Activated CD4-positive, alpha-beta T cell treated with anti-CD3 and anti-CD28 coated beads, Interleukin-2, amount 10 ng/mL, durations not matched to agents 24 days and 14 days (primary cell): Measurements from ENCODE around the gene PRAMEF4. TPM values are rescaled to one million over a fixed set of nuclear protein-coding genes. Genes with fewer than 3 reads are reported as not detected.

Source experiments
- total RNA-seq: library from RNA; stranded (reverse); gene quantifications from 2 replicates; pipeline ENCODE4 v1.2.3, GENCODE V29; 2022

The PRAMEF4 gene
- total RNA-seq, 1 donor from 2014 or later, result not detected

Other genes with a start within 250 kb of the PRAMEF4 start
- gene AADACL4, start 242.1 kb downstream of the PRAMEF4 start, total RNA-seq, result not detected in 2 replicates
- not detected in 2 replicates for gene AADACL3, start 170.1 kb downstream of the PRAMEF4 start, total RNA-seq
- gene CFAP107, start 140.0 kb downstream of the PRAMEF4 start, total RNA-seq, result not detected in 2 replicates
- not detected in 2 replicates for gene PRAMEF12, start 112.5 kb downstream of the PRAMEF4 start, total RNA-seq
- not detected in 2 replicates for gene PRAMEF1, start 94.8 kb downstream of the PRAMEF4 start, total RNA-seq
- not detected in 2 replicates for gene PRAMEF11, start 54.8 kb downstream of the PRAMEF4 start, total RNA-seq
- gene HNRNPCL1, start 37.5 kb downstream of the PRAMEF4 start, total RNA-seq, result not detected in 2 replicates
- not detected in 2 replicates for gene PRAMEF2, start 29.1 kb downstream of the PRAMEF4 start, total RNA-seq
- gene PRAMEF10, start 12.1 kb upstream of the PRAMEF4 start, total RNA-seq, result not detected in 2 replicates
- gene PRAMEF7, start 30.4 kb upstream of the PRAMEF4 start, total RNA-seq, result not detected in 2 replicates
- gene PRAMEF6, start 61.4 kb upstream of the PRAMEF4 start, total RNA-seq, result not detected in 2 replicates
- gene PRAMEF27, start 170.4 kb upstream of the PRAMEF4 start, total RNA-seq, result not detected in 2 replicates
- not detected in 2 replicates for gene HNRNPCL3, start 174.6 kb upstream of the PRAMEF4 start, total RNA-seq
- gene PRAMEF25, start 184.6 kb upstream of the PRAMEF4 start, total RNA-seq, result not detected in 2 replicates
- not detected in 2 replicates for gene HNRNPCL2, start 230.7 kb upstream of the PRAMEF4 start, total RNA-seq